ENCODE data around the gene TUBA8. TPM values are rescaled to one million over a fixed set of nuclear protein-coding genes. Genes with fewer than 3 reads are reported as not detected.

Gene TUBA8
- total and polyA plus RNA-seq, 2 donors (not counting 3 experiments of a cell fraction or from before 2014, with no cell fraction given): 6.9 to 8.9 TPM

DNA sequence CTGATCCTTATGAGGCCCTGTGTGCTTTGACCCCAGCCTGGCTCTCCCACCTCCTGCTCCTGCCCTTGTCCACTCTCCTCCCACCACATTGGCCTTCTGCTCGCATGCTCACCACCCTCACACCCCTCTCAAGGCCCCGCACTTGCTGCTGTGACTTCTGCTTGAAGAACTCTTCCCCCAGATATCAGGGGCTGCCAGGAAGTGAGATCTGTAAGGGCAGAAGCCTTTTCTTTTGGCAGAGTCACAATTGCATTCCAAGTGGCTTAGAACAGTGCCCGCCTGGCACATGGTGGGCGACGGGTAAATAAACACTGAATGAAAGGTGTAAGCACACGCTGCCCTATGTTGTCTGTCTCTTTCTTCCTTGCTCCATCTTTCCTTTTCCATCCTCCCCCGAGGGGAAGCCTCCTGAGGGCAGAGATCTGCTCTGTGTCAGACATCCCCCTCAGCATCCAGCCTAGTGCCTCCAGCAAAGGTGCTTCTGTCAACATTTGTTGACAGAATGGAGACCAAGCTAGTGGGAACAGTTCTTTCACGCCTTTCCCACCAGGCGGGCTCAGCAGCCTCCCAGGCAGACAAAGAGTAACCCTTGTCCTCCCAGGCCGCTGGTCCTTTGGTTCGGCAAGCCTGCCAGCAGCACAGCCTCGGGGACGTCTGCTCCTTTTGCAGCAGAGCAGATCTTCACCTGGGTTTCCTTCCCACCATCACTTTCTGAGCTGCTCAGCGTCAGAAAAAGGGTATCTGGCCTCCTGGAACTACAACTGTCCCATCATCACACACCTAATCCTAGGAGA, 42.9 kb upstream of the TUBA8 start:
- H3K27ac ChIP-seq (ENCODE audit: insufficient read depth, low read depth, low read length): no peak overlapping the region
- no peaks in the 10 kb centered on the region for H4K20me1 ChIP-seq (replicated peaks; ENCODE audit: control insufficient read depth, extremely low read depth, insufficient read depth, low read length)
- ChIA-PET POLR2A (no interaction called here), CTCF (interaction anchor here (0.8 kb wide), 1 partner anchor 8 kb away, joined by 7 read pairs; no protein-coding TSS in a partner anchor)
- H3K9me3 ChIP-seq (replicated peaks; ENCODE audit: control insufficient read depth, insufficient read depth, low read length): no peaks in the 10 kb centered on the region
- H3K4me3 ChIP-seq (replicated peaks in 1 of 3; ENCODE audit: insufficient read depth in 1 of 3, low read depth in 1 of 3, low read length in 3 of 3): no peak overlapping the region
- no peak overlapping the region for H3K4me2 ChIP-seq (ENCODE audit: insufficient read depth, low read length)
- H3K27me3 ChIP-seq (ENCODE audit: control insufficient read depth in 2 of 2, insufficient read depth in 2 of 2, low read length in 2 of 2): peaks cover 25 to 31% of the 10 kb centered on the region in 2 experiments
- FAIRE-seq (no peak), DNase-seq (ENCODE audit: low read depth, low spot score) (no peak)
- no peaks in the 10 kb centered on the region for H3K4me1 ChIP-seq (ENCODE audit: control insufficient read depth, extremely low read depth, insufficient read depth, low read length)
- BruUV-seq (replicated peaks): no TSS peak
- H3K9me1 ChIP-seq (replicated peaks; ENCODE audit: control insufficient read depth, extremely low read depth, insufficient read depth, low read length): no peaks in the 10 kb centered on the region
- TF ChIP-seq, protein P1, sequence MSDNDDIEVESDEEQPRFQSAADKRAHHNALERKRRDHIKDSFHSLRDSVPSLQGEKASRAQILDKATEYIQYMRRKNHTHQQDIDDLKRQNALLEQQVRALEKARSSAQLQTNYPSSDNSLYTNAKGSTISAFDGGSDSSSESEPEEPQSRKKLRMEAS (IDR thresholded peaks at IDR 0.05; ENCODE audit: insufficient read depth, insufficient read length): no peak
- TF ChIP-seq POLR2AphosphoS5 (IDR thresholded peaks at IDR 0.05; ENCODE audit: insufficient read depth, low read depth, low read length): no peak
- TF ChIP-seq, protein P2, sequence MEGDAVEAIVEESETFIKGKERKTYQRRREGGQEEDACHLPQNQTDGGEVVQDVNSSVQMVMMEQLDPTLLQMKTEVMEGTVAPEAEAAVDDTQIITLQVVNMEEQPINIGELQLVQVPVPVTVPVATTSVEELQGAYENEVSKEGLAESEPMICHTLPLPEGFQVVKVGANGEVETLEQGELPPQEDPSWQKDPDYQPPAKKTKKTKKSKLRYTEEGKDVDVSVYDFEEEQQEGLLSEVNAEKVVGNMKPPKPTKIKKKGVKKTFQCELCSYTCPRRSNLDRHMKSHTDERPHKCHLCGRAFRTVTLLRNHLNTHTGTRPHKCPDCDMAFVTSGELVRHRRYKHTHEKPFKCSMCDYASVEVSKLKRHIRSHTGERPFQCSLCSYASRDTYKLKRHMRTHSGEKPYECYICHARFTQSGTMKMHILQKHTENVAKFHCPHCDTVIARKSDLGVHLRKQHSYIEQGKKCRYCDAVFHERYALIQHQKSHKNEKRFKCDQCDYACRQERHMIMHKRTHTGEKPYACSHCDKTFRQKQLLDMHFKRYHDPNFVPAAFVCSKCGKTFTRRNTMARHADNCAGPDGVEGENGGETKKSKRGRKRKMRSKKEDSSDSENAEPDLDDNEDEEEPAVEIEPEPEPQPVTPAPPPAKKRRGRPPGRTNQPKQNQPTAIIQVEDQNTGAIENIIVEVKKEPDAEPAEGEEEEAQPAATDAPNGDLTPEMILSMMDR (IDR thresholded peaks at IDR 0.05; ENCODE audit: extremely low read depth in 1 of 2, insufficient read depth in 1 of 2, low read depth in 1 of 2, low read length in 2 of 2): no peak
- no peak for TF ChIP-seq JUN (IDR thresholded peaks at IDR 0.05; ENCODE audit: borderline replicate concordance, insufficient read depth, insufficient read length, low read depth)
- no peak for TF ChIP-seq MYC (IDR thresholded peaks at IDR 0.05; ENCODE audit: low read depth, low read length)
- no peak for TF ChIP-seq GATA2 (IDR thresholded peaks at IDR 0.05; ENCODE audit: insufficient read depth, insufficient read length, low read depth, low read length)
- no peak for TF ChIP-seq POLR2A (IDR thresholded peaks at IDR 0.05; ENCODE audit: low read depth, low read length)
- TF ChIP-seq EZH2 (IDR thresholded peaks at IDR 0.05; ENCODE audit: borderline replicate concordance, low read depth, low read length, severe bottlenecking): no peak
- TF ChIP-seq FOS (IDR thresholded peaks at IDR 0.05; ENCODE audit: borderline replicate concordance, insufficient read depth, low read length): no peak
- no peak overlapping the region for H2AFZ ChIP-seq (ENCODE audit: low read depth, low read length)
- dilution Hi-C loops (cut with MboI; ENCODE audit: extremely low pct_ligation_motif_present, low sequenced_read_pairs): no loop called here
- intact Hi-C loops (cut with micrococcal nuclease): no loop called here
- H3K36me3 ChIP-seq (ENCODE audit: control insufficient read depth in 2 of 2, extremely low read depth in 1 of 2, insufficient read depth in 2 of 2, low read length in 2 of 2): no peaks in the 10 kb centered on the region
- H3K79me2 ChIP-seq (ENCODE audit: control insufficient read depth, insufficient read depth, low read length): no peaks in the 10 kb centered on the region
- no peak overlapping the region for H3K9ac ChIP-seq (replicated peaks; ENCODE audit: extremely low read depth, insufficient read depth, low read length)
